ENCODE measurements around the gene WDR77.

Gene WDR77

DNA sequence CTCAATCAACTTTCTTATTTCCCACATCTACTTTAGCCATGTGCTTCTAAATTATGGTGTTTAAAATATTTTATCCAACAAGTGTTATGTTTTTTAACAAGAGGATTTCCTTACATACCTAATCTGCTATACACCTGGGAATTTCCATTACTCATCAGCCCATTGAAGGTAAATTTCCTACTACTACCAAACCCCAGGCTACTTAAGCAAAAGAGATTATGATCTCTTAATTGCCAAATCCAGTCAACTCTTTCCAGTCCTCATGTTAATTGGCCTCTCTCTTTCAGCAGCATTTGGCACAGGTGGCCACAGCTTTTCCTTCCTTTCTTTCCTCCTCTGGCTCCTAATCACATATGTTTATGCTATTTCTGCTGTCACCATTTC, 19.7 kb upstream of the WDR77 start:
- no peak for DNase-seq

DNA sequence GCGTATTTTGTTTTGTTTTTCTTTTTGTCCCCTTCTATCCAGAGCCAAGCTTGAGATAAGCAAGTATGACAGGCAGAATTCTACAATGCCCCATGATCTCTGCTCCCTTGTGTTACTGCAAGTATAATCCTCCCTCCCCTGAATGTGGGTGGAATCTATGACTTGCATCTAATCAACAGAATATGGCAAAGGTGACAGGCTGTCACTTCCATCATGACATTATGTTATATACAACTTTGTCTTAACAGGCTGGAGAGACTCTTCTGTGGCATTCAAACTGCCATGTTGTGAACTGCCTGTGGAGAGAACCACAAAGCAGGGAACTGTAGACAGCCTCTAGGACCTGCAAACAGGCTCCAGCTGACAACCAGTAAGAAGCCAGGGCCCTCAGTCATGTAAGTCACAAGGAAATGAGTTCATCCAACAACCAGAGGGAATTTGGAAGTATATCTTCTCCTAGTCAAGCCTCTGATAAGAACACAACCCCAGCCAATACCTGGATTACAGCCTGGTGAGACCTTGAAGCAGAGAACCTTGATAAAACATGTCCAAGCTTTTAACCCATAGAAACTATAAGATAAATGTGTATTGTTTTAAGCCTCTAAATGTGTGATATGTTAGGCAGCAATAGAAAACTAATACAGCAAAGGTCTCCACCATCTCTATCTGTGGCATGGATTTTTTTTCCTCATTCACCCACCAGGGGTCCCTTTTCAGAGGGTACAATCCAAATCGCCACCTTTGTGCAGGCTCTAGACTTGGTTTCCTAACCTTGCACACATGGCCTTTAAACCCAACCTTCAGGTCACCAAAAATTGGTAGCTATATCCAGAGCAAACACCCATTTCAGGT, 19.0 kb upstream of the WDR77 start:
- DNase-seq = no peak

DNA sequence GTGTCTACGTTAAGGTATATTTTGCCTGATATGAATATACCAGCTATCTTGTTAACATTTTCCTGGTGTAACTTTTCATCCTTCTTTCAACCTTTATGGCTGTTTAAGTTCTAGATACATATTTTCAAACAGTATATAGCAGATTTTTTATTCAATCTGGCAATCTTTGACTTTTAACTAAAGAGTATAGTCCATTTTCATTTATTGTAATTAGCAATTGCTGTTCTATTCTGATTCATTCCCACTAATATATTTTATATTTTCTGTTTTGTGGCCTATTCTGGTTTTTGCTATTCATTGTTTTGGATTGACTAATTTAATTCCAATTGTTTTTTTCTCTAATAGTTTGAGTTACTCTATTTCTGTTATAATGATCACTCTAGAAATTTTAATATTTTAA, 17.4 kb upstream of the WDR77 start:
- no peak for DNase-seq

DNA sequence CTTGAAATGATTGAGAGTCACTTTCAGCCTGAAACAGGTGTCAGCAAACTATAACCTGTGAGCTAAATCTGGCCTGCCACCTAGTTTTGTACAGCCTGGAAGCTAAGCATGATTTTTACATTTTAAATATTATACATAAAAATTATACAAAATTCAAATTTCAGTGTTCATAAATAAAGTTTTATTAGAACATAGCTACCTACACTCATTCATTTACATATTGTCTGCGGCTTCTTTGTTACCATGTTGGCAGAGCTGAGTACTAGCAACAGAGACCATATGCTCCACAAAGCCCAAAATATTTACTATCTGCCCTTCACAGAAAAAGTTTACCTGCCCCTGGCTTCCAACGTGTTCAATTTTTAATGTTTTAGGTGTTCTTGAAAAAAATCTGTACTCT, 16.7 kb upstream of the WDR77 start:
- no peak for DNase-seq

DNA sequence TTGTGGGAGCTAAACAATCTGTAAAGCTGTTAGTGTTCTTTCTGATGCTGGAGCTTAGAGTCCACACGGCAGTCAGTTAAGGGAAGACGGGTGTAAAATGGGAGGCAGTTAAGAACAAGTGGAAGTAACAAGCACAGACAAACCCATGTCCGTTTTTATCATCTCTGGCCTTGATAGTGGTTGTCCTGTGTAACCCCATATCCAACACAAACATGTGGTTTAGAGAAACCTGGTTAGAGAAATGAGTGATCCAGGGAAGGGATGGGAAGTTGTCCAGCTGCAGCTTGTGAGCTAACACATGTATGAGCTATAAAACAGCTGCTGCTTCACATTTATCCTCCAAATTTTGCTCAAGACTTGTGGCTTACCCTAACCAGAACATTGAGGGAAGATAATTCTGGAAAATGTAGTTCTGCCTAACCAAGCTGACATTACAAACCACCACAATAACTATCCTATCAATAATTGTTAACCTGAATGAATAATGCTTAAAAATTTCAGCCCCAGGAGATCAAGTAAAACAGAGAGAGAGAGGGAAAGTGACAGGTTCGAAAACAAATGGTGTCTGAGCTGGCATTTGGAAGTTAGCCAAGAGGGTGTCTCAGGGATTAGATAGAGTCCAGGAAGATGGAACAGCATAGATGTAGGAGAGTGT, 14.1 kb upstream of the WDR77 start:
- no peak for DNase-seq

DNA sequence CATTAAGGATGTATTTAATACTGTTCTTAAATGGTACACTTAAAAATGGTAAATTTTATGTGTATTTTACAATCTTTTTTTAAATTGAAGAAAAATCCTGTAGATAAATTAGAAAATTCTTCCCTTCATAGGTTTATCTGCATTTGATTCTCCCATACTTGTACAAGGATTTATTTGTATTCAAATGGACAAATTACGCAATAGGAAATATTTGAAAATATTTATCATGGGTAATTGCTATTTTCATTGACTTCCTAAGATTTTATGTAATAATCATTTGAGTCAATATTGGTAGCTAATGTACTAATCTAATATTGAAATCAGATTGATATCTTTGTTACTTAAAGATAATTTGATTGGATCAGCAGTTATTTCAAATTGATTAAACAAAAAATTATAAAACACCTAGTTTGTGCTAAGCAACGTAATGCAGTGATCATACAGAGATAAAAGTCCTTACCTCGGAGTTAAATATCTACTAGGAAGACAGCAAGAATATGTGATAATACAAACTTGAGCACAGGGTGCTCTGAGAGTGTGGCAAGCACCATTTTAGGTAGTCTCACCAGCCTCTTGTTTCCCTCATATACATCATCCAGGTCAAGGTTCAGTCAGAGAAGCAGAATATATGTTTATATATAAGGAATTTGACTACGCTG, 13.4 kb upstream of the WDR77 start:
- no peak for DNase-seq

DNA sequence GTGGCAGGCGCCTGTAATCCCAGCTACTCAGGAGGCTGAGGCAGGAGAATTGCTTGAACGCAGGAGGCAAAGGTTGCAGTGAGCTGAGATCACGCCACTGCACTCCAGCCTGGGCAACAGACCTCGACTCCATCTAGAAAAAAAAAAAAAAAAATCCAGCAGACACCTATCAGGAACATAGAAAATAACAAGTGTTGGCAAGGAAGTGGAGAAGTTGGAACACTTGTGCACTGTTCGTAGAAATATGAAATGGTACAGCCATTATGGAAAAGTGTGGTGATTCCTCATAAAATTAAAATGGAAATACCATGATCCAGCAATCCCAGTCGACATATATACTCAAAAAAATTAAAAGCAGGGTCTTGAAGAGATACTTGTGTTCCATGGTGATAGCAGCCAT, 12.7 kb upstream of the WDR77 start:
- no peak for DNase-seq

DNA sequence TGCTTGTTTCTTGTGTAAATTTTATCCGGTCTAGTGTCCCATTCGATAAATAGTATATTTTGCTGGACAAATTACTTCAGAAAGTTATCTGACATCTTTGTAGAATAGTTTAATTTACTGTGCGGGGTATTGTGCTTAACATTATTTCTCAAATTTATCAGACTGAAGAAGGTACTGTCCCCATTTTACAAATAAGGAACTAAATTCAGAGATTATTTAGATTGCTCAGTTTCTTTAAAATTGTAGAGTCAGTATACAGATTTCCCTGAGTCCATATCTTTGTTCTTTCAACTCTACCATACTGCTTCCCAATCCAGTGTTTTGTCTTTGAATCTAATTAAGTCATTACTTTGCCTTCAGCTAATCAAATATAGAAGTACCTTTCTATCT, 6.6 kb upstream of the WDR77 start:
- DNase-seq = no peak

DNA sequence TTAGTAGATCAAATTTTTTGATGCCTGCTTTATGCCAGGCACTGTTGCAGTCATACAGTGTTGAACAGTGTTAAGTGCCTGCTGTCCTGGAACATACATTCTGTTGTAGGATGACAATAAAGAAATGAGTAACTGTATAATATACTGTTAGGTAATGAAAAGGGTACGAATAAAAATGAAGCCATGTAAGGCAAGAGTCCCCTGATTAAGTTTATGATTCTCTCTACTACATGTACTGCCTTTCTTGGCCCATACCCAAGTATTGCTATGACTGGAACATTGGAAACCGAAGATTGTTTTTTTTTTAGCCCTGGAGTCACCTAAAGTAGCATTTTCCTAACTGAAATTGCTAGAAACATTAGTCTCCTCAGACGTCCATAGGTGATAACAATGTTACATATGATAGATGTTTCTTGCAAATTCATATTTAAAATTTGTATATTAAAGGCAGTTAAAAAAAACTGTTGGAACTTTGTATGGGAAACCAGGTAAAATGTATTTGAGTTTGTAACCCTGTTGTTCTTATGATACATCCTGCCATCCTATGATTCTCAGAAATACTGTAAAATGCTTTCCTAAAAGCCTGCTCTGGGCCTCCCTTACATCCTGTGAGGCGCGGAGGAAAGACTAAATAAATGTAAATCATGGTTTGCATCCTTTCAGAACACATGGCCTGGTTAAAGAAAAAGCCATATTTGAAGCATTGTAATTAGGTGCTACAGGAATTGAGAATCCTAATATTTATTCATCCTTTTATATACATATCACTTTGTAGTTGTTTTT, 6.0 kb upstream of the WDR77 start:
- DNase-seq = no peak

DNA sequence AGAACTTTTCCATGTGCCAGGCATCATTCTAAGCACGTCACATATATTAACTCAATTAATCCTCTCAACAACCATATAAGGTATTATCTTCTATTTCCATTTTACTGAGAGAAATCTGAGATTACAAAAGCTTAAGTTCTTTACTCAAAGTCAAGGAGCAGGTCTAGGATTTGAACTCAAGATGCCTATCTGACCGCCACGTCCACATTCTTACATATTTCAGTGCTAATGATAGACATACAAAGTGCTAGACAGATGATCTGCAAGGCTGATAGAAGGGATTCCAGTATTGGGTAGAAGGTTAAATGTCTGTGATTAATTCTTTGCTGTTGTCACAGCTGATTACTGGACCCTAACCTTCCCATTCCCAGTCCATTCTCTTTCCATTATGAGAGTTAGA, 4.7 kb upstream of the WDR77 start:
- no peak for DNase-seq

DNA sequence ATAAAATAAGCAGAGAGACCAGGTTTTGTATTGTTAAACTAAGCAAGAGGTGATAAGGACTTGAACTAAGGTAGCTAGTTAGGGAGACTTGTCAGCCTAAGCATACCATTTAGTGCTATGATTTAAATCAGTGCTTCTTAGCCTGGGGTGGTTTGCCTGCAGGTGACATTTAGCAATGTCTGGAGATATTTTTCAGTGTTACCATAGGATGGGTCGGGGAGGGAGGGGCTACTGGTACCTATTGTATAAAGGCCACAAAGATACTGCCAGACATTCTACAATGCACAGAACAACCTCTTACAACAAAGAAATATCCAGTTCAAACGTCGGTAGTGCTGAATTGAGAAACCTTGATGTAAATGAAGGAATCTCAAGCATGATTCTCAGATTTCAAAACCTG, 3.5 kb upstream of the WDR77 start:
- no peak for DNase-seq

DNA sequence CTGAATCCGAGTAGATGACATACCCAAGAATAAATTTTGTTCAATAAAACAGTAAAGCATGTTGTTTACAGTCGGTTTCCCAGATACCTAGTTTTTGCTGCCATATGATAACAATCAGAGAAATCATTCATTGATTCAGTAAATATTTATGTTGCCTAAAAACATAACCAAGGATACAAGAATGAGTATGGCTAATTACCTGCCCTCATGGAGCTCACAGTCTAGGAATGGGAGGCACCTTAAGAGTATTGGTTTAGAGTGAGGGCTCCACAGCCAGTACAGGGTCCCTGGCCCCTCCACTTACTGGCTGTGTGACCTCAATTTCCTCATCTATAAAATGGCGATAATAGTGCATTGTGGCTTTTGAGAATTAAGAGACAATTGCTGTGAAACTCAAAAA, 1.1 kb upstream of the WDR77 start:
- no peak for DNase-seq

DNA sequence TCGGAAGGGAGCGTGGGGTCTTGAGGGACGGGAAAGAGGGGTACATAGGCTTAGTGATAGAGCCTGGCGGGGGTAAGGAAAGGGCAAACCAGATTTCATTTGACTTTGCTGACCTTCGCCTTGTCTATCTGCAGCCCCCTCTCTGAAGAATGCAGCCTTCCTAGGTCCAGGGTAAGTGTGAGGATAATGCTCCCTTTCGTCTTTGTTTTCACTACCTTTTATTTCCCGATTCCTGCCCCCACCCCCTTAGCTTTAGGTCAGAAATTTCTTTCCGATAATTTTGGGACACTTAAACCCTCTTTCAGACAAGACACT, 604 bp upstream of the WDR77 start:
- DNase-seq = no peak

DNA sequence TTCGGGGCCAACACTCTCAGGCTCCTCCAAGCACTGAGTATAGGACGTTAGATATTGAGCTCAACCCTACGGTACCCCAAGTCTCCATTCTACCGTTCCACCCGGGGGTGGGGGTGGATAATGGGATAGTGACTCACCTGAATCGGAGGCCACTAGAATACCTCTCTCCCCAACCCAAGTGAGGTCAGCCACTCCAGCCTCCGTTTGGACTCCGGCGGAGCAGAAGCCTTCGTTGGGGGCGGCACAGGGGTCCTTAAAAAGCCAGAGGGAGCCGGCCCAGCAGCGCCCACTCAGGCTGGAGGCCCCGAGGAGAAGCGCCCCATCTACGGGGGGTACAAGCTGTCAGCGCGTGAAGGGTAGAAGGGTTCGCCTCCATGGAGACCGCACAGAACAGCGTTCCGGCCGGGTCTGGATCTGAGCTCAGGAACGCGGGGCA, 556 bp downstream of the WDR77 start:
- no peak for DNase-seq

DNA sequence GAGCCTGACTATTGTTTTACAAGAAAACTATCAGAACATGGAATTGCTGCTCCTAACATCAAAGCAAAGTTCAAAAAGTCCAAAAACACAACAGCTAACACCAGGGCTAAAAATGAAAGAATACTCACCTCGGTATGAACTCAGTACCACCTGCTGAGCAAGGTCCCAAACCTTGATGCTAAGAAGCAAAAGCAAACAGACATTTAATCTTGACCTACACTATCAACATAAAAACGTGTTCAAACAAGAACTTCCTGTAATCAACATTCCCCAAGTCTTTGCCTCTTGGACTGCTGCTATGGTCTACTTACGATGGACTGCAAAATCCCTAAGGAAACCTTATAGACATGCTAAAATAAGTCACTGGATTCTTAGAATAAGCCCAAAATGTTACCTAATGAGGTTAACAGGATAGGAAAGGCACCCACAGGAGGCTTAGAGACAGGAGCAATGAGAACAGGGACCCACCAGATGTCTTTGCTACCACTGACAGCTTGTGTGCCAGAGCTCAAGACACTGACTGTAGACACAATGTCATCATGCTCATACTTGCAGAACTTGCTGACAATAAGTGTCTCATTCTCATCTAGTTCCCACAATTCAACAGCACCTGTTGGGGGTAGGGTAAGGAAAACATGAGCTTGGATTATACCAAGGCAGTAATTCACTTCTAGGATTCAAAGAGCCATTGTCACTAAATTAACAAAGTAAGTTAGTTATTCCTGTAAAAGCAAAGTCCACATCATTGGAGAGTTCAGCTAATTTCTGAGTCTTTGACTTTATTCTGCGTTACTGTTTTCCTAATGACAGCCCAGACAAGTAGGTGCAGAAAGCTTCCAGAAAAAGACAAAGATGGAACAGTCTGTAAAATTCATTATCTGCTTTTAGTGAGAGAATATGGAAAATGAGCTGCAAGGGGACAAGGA, 1.8 kb downstream of the WDR77 start:
- DNase-seq = no peak

DNA sequence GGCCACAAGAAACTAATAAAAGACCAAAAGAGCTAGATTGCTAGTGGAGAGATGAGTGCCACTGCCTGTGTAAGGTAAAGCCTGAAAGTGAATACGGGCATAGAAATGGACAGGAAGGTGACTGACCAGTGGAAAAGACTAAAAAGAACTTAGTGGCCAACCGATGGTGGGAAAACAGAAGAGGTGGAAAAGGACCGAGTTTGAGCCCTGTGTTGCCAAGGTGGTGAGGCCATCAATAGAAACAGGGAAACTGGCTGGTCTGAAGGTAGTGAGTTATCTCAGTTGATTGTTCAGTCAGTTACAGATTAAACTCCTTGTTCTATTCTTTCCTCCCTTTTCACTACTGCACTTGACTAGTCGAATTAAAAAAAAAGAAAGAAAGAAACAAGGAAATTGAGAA, 2.5 kb downstream of the WDR77 start:
- DNase-seq = no peak

DNA sequence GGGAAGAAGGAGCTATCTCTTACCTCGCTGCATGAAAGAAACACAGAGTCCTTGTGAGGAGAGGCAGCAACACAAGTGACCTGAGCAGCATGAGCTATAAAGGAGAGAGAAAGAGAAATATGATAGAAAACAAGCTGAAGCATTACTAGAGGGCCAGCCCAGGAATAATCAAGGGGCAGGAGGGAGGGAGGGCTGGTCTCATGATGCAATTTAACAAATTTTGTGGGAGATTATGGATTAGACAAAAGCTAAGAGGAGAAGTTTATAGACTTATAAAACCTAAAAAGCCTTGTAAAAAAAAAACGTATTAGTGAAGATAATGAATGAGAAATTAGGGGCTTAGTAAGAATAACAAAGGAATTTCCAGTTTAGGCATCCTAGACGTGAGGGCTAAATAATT, 5.0 kb downstream of the WDR77 start:
- no peak for DNase-seq

DNA sequence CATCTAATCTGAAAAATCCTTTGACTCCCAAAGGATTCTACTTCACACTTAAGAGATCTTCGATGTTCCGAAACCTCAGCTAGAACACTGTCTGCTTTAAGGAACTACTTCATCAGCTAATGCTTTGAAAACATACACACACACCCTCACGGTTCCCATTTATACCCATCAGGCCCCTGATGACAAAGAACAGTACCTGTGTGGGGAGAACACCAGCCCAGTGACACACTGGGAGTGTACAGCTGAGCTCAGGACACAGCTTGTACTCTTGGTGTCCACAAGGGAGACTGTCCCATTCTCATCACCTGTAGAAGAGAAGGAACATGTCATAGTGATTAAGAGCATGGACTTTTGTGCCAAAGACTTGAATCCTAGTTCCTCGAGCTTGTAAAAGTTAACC, 6.6 kb downstream of the WDR77 start:
- DNase-seq = no peak

DNA sequence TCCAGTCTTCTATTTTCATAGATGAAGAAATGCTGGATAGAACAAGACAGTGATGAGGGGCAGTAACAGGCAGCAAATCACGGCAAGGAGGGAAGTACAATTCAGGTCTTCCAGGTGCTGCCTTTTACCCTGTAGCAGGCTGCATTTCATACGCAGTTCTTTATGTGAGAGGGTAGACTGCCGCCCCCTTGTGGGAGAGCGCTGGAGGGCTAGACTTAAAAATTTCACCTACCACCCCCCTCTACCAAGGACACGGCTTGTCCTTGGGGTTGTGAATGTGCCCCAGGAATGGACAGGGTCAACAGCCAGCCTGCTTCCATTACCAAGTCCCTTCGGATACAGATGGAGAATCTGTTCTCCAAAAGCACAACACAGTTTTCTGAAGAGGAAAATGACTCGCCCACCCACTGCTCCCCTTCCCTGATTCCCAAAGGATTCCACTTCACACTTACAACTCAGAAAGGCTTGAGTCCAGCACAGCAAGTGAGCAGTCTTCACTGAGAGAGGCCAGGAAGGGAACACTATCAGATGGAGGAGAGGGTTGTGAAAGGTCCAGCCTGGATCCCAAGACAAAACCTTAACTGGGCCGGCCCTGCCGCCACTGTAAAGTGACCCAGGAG, 7.4 kb downstream of the WDR77 start:
- no peak for DNase-seq

DNA sequence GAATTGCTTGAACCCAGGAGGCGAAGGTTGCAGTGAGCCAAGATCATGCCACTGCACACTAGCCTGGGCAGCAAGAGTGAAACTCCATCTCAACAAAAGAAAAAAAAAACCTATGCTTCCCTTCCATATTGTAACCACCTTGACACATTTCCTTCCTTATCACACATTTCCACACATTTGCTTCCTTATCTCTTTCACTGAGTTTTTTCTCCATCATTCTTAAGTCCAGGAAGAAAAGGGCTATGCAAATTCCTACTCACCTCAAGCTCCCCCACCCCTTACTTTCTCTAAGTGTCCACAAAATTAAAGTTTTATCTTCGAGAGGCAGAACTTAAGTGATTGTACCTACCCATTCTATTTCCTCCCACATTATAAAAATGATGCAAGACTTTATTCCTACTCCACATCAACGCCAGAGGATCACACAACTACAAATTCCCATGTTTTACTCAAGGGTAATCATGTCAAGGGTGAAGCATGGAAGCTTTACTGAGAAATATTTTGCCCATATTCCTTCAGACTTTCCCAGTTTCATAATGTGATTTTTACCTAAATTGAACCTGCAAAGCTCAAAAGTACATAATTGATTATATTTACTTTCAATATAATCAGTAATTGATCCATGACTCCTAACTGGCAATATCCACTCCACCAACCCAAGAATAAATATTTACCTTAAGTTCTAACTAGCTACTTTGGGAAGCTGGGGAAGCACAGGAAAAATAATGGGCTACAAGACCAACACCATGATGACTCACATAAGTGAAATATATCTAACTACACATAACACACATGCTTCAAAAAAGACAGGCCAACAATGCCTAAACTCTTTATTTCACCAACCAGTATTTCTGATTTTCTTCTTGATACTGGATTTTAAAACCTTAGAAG, 9.3 kb downstream of the WDR77 start:
- no peak for DNase-seq

DNA sequence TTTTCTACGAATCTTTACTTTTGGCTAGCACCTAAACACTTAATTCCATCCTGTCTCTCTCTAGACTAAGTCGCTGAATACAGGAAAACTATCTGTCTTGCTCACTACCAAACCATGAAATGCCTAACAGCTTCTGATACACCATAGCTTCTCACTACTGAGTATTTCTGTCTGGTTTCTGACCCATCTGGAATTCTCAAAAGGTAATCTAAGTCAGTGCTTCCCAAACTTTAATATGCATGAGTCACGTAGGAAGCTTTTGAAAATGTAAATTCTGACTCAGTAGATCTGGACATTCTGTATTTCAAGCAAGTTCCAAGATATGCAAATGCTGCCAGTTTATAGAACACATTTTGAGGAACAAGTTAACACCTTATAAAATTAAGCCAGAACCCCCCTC, 12.3 kb downstream of the WDR77 start:
- DNase-seq = no peak
